H9 (cell line): ENCODE results near the gene NOCT. TPM values are rescaled to one million over a fixed set of nuclear protein-coding genes. Genes with fewer than 3 reads are reported as not detected.

Experiments used
- DNase-seq: peaks from one replicate; pipeline ENCODE4 v3.0.0-alpha.2; 2017
- H2AFZ ChIP-seq: one replicate; pipeline ENCODE4 v1.6.1; 2013; ENCODE audit warnings: mild to moderate bottlenecking, low read length, control low read depth, moderate library complexity
- H2AK5ac ChIP-seq: 2 replicates; pipeline ENCODE4 v1.6.1; 2013; ENCODE audit warnings: low read length, control low read depth, mixed read lengths; ENCODE audit not compliant: insufficient read length
- H2BK120ac ChIP-seq: one replicate; pipeline ENCODE4 v1.6.1; 2013; ENCODE audit warnings: low read depth, mild to moderate bottlenecking, low read length, control low read depth, inconsistent platforms; ENCODE audit not compliant: poor library complexity, severe bottlenecking
- H2BK12ac ChIP-seq: 2 replicates; pipeline ENCODE4 v1.6.1; 2013; ENCODE audit warnings: low read length, control low read depth, mixed read lengths, low read depth; ENCODE audit not compliant: insufficient read length
- H2BK15ac ChIP-seq: 2 replicates; pipeline ENCODE4 v1.6.1; 2013; ENCODE audit warnings: low read depth, low read length, control low read depth
- H2BK20ac ChIP-seq: one replicate; pipeline ENCODE4 v1.6.1; 2013; ENCODE audit warnings: low read depth, mild to moderate bottlenecking, low read length, control low read depth, inconsistent platforms; ENCODE audit not compliant: poor library complexity, severe bottlenecking
- H2BK5ac ChIP-seq: 2 replicates; pipeline ENCODE4 v1.6.1; 2013; ENCODE audit warnings: low read length, control low read depth, mixed read lengths; ENCODE audit not compliant: insufficient read length
- H3K14ac ChIP-seq: 2 replicates; pipeline ENCODE4 v1.6.1; 2013; ENCODE audit warnings: low read length, control low read depth; ENCODE audit not compliant: insufficient read depth
- H3K18ac ChIP-seq: 2 replicates; pipeline ENCODE4 v1.6.1; 2013; ENCODE audit warnings: low read depth, mild to moderate bottlenecking, mixed read lengths, low read length, control low read depth; ENCODE audit not compliant: insufficient read length
- H3K23ac ChIP-seq: 2 replicates; pipeline ENCODE4 v1.6.1; 2013; ENCODE audit warnings: low read length, control low read depth, mixed read lengths, low read depth; ENCODE audit not compliant: insufficient read length
- H3K23me2 ChIP-seq: 2 replicates; pipeline ENCODE4 v1.6.1; 2013; ENCODE audit warnings: low read depth, mild to moderate bottlenecking, mixed read lengths, low read length, control low read depth; ENCODE audit not compliant: insufficient read length, poor library complexity, severe bottlenecking
- H3K27ac ChIP-seq: 2 replicates; pipeline ENCODE4 v1.5.1; 2013; ENCODE audit warnings: low read length, control low read depth, mixed read lengths, low read depth; ENCODE audit not compliant: insufficient read length
- H3K27me3 ChIP-seq: 2 replicates; pipeline ENCODE4 v1.6.1; 2013; ENCODE audit warnings: low read length, control low read depth, inconsistent platforms; ENCODE audit not compliant: insufficient read depth
- H3K4ac ChIP-seq: 2 replicates; pipeline ENCODE4 v1.6.1; 2013; ENCODE audit warnings: low read depth, mild to moderate bottlenecking, control low read depth, inconsistent platforms, low read length, moderate library complexity
- H3K4me1 ChIP-seq: 2 replicates; pipeline ENCODE4 v1.6.1; 2013; ENCODE audit warnings: low read length, control low read depth, inconsistent platforms; ENCODE audit not compliant: insufficient read depth
- H3K4me2 ChIP-seq: 2 replicates; pipeline ENCODE4 v1.6.1; 2013; ENCODE audit warnings: low read length, control low read depth, mixed read lengths; ENCODE audit not compliant: insufficient read length, insufficient read depth
- H3K56ac ChIP-seq: 2 replicates; pipeline ENCODE4 v1.6.1; 2013; ENCODE audit warnings: low read depth, mild to moderate bottlenecking, mixed read lengths, low read length, control low read depth; ENCODE audit not compliant: insufficient read length
- H3K79me1 ChIP-seq: 2 replicates; pipeline ENCODE4 v1.6.1; 2013; ENCODE audit warnings: low read depth, mild to moderate bottlenecking, moderate library complexity, low read length, control low read depth, inconsistent platforms; ENCODE audit not compliant: insufficient read depth, poor library complexity, severe bottlenecking
- H3K79me2 ChIP-seq: 2 replicates; pipeline ENCODE4 v1.6.1; 2013; ENCODE audit warnings: low read length, control low read depth, inconsistent platforms; ENCODE audit not compliant: insufficient read depth
- H3K9ac ChIP-seq: 2 replicates; pipeline ENCODE4 v1.6.1; 2013; ENCODE audit warnings: low read length, control low read depth, mixed read lengths; ENCODE audit not compliant: insufficient read length; ENCODE audit errors: extremely low read depth
- H3K9me3 ChIP-seq: one replicate; pipeline ENCODE4 v1.6.1; 2013; ENCODE audit warnings: low read depth, low read length, inconsistent platforms; ENCODE audit not compliant: control insufficient read depth
- H3T11ph ChIP-seq: one replicate; pipeline ENCODE4 v1.6.1; 2013; ENCODE audit warnings: mild to moderate bottlenecking, low read length, control low read depth, inconsistent platforms
- H4K20me1 ChIP-seq: one replicate; pipeline ENCODE4 v1.6.1; 2013; ENCODE audit not compliant: control insufficient read depth, insufficient read length, insufficient read depth
- H4K5ac ChIP-seq: 2 replicates; pipeline ENCODE4 v1.6.1; 2013; ENCODE audit warnings: low read depth, mild to moderate bottlenecking, mixed read lengths, low read length, control low read depth; ENCODE audit not compliant: insufficient read length
- H4K8ac ChIP-seq: replicated peaks from 2 replicates; pipeline ENCODE4 v1.6.1; 2013; ENCODE audit warnings: low read length, control low read depth, mixed read lengths, low read depth; ENCODE audit not compliant: insufficient read length
- H4K91ac ChIP-seq: 2 replicates; pipeline ENCODE4 v1.6.1; 2013; ENCODE audit warnings: low read depth, mild to moderate bottlenecking, moderate library complexity, mixed read lengths, low read length, control low read depth; ENCODE audit not compliant: insufficient read length
- H3K27ac Mint-ChIP-seq, 3 experiments: 2 replicates in 2 of 3; 3 replicates in 1 of 3; pipeline ENCODE4 v1.8.0; 2020 to 2021; ENCODE audit warnings: mixed read lengths in 3 of 3, mild to moderate bottlenecking in 1 of 3, moderate library complexity in 1 of 3
- H3K27me3 Mint-ChIP-seq: 2 replicates; pipeline ENCODE4 v1.8.0; 2021; ENCODE audit warnings: low read depth, mild to moderate bottlenecking, moderate library complexity, mixed read lengths
- H3K36me3 Mint-ChIP-seq, 3 experiments: 2 replicates in 2 of 3; 3 replicates in 1 of 3; pipeline ENCODE4 v1.8.0; 2020 to 2021; ENCODE audit warnings: low read depth in 3 of 3, mixed read lengths in 3 of 3; ENCODE audit not compliant: insufficient read depth in 1 of 3
- H3K4me1 Mint-ChIP-seq, 2 experiments: 2 replicates each; pipeline ENCODE4 v1.8.0; 2020; ENCODE audit warnings: mixed read lengths in 2 of 2
- H3K4me3 Mint-ChIP-seq, 2 experiments: 2 replicates in 1 of 2; 3 replicates in 1 of 2; pipeline ENCODE4 v1.8.0; 2020 to 2021; ENCODE audit warnings: mild to moderate bottlenecking in 2 of 2, mixed read lengths in 2 of 2, moderate library complexity in 1 of 2
- H3K9me3 Mint-ChIP-seq, 2 experiments: 2 replicates in 1 of 2; 3 replicates in 1 of 2; pipeline ENCODE4 v1.8.0; 2020; ENCODE audit warnings: mild to moderate bottlenecking in 2 of 2, mixed read lengths in 2 of 2, moderate library complexity in 1 of 2
- WGBS: extraction: QIAGEN DNeasy Blood & Tissue Kit; methylation state at CpG from one replicate; pipeline ENCODE4 v1.1.7; 2013; ENCODE audit warnings: missing lambda C conversion rate, low lambda C conversion rate, mixed read lengths; ENCODE audit not compliant: insufficient read length; ENCODE audit errors: extremely low coverage; 5-methylcytosine and 5-hydroxymethylcytosine counted together
- total RNA-seq: library from RNA; stranded (reverse); gene quantifications from 2 replicates; pipeline ENCODE4 v1.2.1, GENCODE V29; 2021
- TF ChIP-seq, protein P1 (sequence below): fragments of 200-600 bp; sonication (generic); conservative IDR thresholded peaks from 3 replicates; pipeline ENCODE4 v1.8.0; 2021; ENCODE audit warnings: antibody characterized with exemption, mild to moderate bottlenecking

The NOCT gene
- total RNA-seq, 1 experiment from 2014 or later = 37.3 TPM

- Mint-ChIP-seq H3K27ac (no peak overlapping the region), H3K9me3 (peaks cover 8 to 13% of the 10 kb centered on the region in 2 experiments), H3K4me1 (peaks cover 16 to 19% of the 10 kb centered on the region in 2 experiments), H3K36me3 (peaks cover 3 to 8% (median 5%) of the 10 kb centered on the region in 3 experiments; a peak in 4 of 7 replicates), H3K4me3 (no peak overlapping the region), H3K27me3 (no peaks in the 10 kb centered on the region)
- Histone ChIP-seq H2AFZ (no peak overlapping the region), H3K27ac (no peak overlapping the region), H3K56ac (no peak overlapping the region), H3K9me3 (peaks cover 7% of the 10 kb centered on the region), H3K4me2 (no peak overlapping the region), H4K8ac (no peak overlapping the region), H3K4ac (no peak overlapping the region), H2BK120ac (no peak overlapping the region), H3K79me1 (no peaks in the 10 kb centered on the region), H2BK20ac (no peak overlapping the region), H4K91ac (no peak overlapping the region), H3K9ac (no peak overlapping the region), H2BK5ac (no peak overlapping the region), H2BK15ac (no peak overlapping the region), H3K23me2 (no peaks in the 10 kb centered on the region), H3K4me1 (peaks cover 6% of the 10 kb centered on the region), H3K18ac (no peak overlapping the region), H4K20me1 (no peaks in the 10 kb centered on the region), H4K5ac (no peak overlapping the region), H3K79me2 (no peaks in the 10 kb centered on the region), H3K27me3 (no peaks in the 10 kb centered on the region), H2AK5ac (no peak overlapping the region), H3K23ac (no peak overlapping the region), H3T11ph (no peak overlapping the region), H2BK12ac (no peak overlapping the region), H3K14ac (no peak overlapping the region)
- TF ChIP-seq, protein P1, sequence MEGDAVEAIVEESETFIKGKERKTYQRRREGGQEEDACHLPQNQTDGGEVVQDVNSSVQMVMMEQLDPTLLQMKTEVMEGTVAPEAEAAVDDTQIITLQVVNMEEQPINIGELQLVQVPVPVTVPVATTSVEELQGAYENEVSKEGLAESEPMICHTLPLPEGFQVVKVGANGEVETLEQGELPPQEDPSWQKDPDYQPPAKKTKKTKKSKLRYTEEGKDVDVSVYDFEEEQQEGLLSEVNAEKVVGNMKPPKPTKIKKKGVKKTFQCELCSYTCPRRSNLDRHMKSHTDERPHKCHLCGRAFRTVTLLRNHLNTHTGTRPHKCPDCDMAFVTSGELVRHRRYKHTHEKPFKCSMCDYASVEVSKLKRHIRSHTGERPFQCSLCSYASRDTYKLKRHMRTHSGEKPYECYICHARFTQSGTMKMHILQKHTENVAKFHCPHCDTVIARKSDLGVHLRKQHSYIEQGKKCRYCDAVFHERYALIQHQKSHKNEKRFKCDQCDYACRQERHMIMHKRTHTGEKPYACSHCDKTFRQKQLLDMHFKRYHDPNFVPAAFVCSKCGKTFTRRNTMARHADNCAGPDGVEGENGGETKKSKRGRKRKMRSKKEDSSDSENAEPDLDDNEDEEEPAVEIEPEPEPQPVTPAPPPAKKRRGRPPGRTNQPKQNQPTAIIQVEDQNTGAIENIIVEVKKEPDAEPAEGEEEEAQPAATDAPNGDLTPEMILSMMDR = no peak
- no peak for DNase-seq
- no CpG with 5 or more reads among the region's 1 CpG for WGBS
Measured at GRCh38 chr4:139009702-139010101, 5.9 kb upstream of the NOCT start.
